Measurements from ENCODE around the gene GID8. TPM values are rescaled to one million over a fixed set of nuclear protein-coding genes. Genes with fewer than 3 reads are reported as not detected.

Gene GID8
- total and polyA plus RNA-seq, 9 of the 15 experiments (the other 6 are each of a cell fraction or from before 2014, with no cell fraction given): 7.5 to 31.6 (median 22.2) TPM

- WGBS (ENCODE audit: insufficient coverage, low coverage, missing lambda C conversion rate): 49% methylated on average over 12 of the region's 12 CpGs
- peak overlapping the region; percentile 42 for H3K4me2 ChIP-seq (ENCODE audit: insufficient read depth, low read length)
- DNase-seq (ENCODE audit: extremely low read depth in 1 of 4, low spot score in 3 of 4): peak in 1 of 4 experiments; percentile 42
- peak; percentile 83 for TF ChIP-seq MAFK (IDR thresholded peaks at IDR 0.05; ENCODE audit: low read length)
- no peak for TF ChIP-seq DNMT1 (IDR thresholded peaks at IDR 0.05)
- TF ChIP-seq HDAC3 (IDR thresholded peaks at IDR 0.05; ENCODE audit: borderline replicate concordance, partially characterized antibody): no peak
- TF ChIP-seq ZKSCAN1 (IDR thresholded peaks at IDR 0.05; ENCODE audit: low read depth, low read length): no peak
- no peak for TF ChIP-seq HMG20A (CRISPR knock-in tag; conservative IDR thresholded peaks at IDR 0.05)
- peak; percentile 70 to 71; a peak in 2 of 4 replicates for TF ChIP-seq FOXK2 (conservative IDR thresholded peaks at IDR 0.05 in 1 of 2, IDR thresholded peaks at IDR 0.05 in 1 of 2; ENCODE audit: low read depth in 2 of 2)
- no peak for TF ChIP-seq ZNF121 (CRISPR knock-in tag; conservative IDR thresholded peaks at IDR 0.05)
- TF ChIP-seq PBX2 (CRISPR knock-in tag; IDR thresholded peaks at IDR 0.05; ENCODE audit: low read depth): no peak
- TF ChIP-seq PBX2 (tag; conservative IDR thresholded peaks at IDR 0.05; ENCODE audit: low read depth): peak; percentile 21; the same call in 1 of the 2 replicates
- TF ChIP-seq SMARCA4 (IDR thresholded peaks at IDR 0.05): no peak
- TF ChIP-seq MAFG (tag; conservative IDR thresholded peaks at IDR 0.05): peak; percentile 95
These were observed 2.6 kb upstream of the GID8 start for GRCh38 chr20:62935204-62935967.

More at GRCh38 chr20:62935204-62935967, 2.6 kb upstream of the GID8 start:
- intact Hi-C loops (cut with micrococcal nuclease): no loop called here
- BruUV-seq (replicated peaks): no TSS peak
- H3K79me2 ChIP-seq (ENCODE audit: control insufficient read depth, insufficient read depth, low read length): peaks cover 95% of the 10 kb centered on the region
- H2AFZ ChIP-seq (ENCODE audit: low read depth, low read length): no peak overlapping the region
- peak overlapping the region; percentile 28 to 99; a peak in 2 of 4 replicates for H3K9ac ChIP-seq (ENCODE audit: insufficient read depth in 1 of 2, low read depth in 2 of 2, low read length in 2 of 2)
- H3K27me3 ChIP-seq (ENCODE audit: control insufficient read depth in 2 of 2, insufficient read depth in 2 of 2, low read length in 2 of 2): no peaks in the 10 kb centered on the region
- peak overlapping the region; percentile 42; the same call in 2 of the 3 replicates for H3K27ac ChIP-seq (ENCODE audit: extremely low read depth, low read depth, low read length)
- peak overlapping the region; percentile 2; the same call in 1 of the 2 replicates for H3K4me3 ChIP-seq
- POLR2A ChIA-PET: interaction anchor here (0.5 to 5.3 kb wide), 12 partner anchors 9 to 173 kb away, joined by 3 to 64 read pairs (median 4); partner anchors contain the start of gene DIDO1
- ATAC-seq (no peak), FAIRE-seq (peak; percentile 65)
- no peaks in the 10 kb centered on the region for H3K9me3 ChIP-seq (replicated peaks; ENCODE audit: control insufficient read depth, insufficient read depth, low read depth, low read length)
- peaks cover 44% of the 10 kb centered on the region for H4K20me1 ChIP-seq (replicated peaks; ENCODE audit: control insufficient read depth, insufficient read depth, low read length)
- H3K36me3 ChIP-seq (ENCODE audit: control insufficient read depth, insufficient read depth, low read length): peaks cover 53% of the 10 kb centered on the region
- H3K4me1 ChIP-seq (replicated peaks in 1 of 2; ENCODE audit: control insufficient read depth in 2 of 2, insufficient read depth in 2 of 2, low read length in 2 of 2): peaks cover 42 to 54% of the 10 kb centered on the region in 2 experiments; a peak in 4 of 5 replicates
- H3K9me1 ChIP-seq (ENCODE audit: control insufficient read depth, insufficient read depth, low read length): peaks cover 7% of the 10 kb centered on the region
- in situ Hi-C loops (cut with MboI): no loop called here
- CTCF ChIA-PET (ENCODE audit: low intra/inter-chr PET ratio): no interaction called here
